Kidney epithelial cell (primary cell): ENCODE data around the gene EDC3. TPM values are rescaled to one million over a fixed set of nuclear protein-coding genes. Genes with fewer than 3 reads are reported as not detected.

Source experiments
- DNase-seq: peaks from one replicate; pipeline ENCODE4 v3.0.0-alpha.2; 2010; ENCODE audit warnings: low read depth
- H3K27me3 ChIP-seq: 2 replicates; pipeline ENCODE4 v1.6.0; 2011; ENCODE audit warnings: low read length; ENCODE audit not compliant: control insufficient read depth, insufficient read depth
- H3K36me3 ChIP-seq: 2 replicates; pipeline ENCODE4 v1.5.1; 2011; ENCODE audit warnings: low read length; ENCODE audit not compliant: control insufficient read depth, insufficient read depth
- H3K4me3 ChIP-seq: 2 replicates; pipeline ENCODE4 v1.5.1; 2011; ENCODE audit warnings: low read depth, mild to moderate bottlenecking, control low read depth, low read length
- CTCF ChIP-seq: IDR thresholded peaks from 2 replicates; pipeline ENCODE4 v1.5.1; 2011; ENCODE audit warnings: mild to moderate bottlenecking, moderate library complexity, low read length, control low read depth, inconsistent platforms; ENCODE audit not compliant: insufficient read depth, poor library complexity, severe bottlenecking
- total RNA-seq: library from RNA; depleted of rRNA; stranded (reverse); fragments of >200 nt; gene quantifications from 2 replicates; pipeline ENCODE4 v1.2.3, GENCODE V29; 2015

EDC3 gene
- total RNA-seq, 1 donor from 2014 or later = 15.3 TPM

- no peak for DNase-seq
- H3K4me3 ChIP-seq = peak overlapping the region; percentile 89
- peaks cover 6% of the 10 kb centered on the region for H3K27me3 ChIP-seq
- peaks cover 1% of the 10 kb centered on the region for H3K36me3 ChIP-seq
- TF ChIP-seq CTCF = no peak
Measured at GRCh38 chr15:74614744-74615507, 80.9 kb downstream of the EDC3 start.

- no peak for TF ChIP-seq CTCF
- Histone ChIP-seq H3K36me3 (no peaks in the 10 kb centered on the region), H3K4me3 (peak overlapping the region; percentile 89), H3K27me3 (peaks cover 7% of the 10 kb centered on the region)
- no peak for DNase-seq
Measured at GRCh38 chr15:74613953-74614743, 81.7 kb downstream of the EDC3 start.

- Histone ChIP-seq H3K4me3 (no peak overlapping the region), H3K36me3 (no peaks in the 10 kb centered on the region), H3K27me3 (peaks cover 11% of the 10 kb centered on the region)
- DNase-seq = no peak
- no peak for TF ChIP-seq CTCF
Measured at GRCh38 chr15:74613089-74613952, 82.5 kb downstream of the EDC3 start.

GRCh38 chr15:74612677-74613076 is 83.1 kb downstream of the EDC3 start:
- no peaks in the 10 kb centered on the region for H3K36me3 ChIP-seq
- H3K27me3 ChIP-seq = peaks cover 14% of the 10 kb centered on the region
- H3K4me3 ChIP-seq = no peak overlapping the region
- no peak for TF ChIP-seq CTCF
- no peak for DNase-seq

- no peak for TF ChIP-seq CTCF
- DNase-seq = no peak
- no peaks in the 10 kb centered on the region for H3K36me3 ChIP-seq
- H3K4me3 ChIP-seq = no peak overlapping the region
- H3K27me3 ChIP-seq = peaks cover 14% of the 10 kb centered on the region
Measured at GRCh38 chr15:74611834-74612233, 84.0 kb downstream of the EDC3 start.
